HG03135 (cell line): ENCODE measurements around the gene MSANTD2.
A peak's percentile ranks its signal among the peaks of the same experiment; 100 is the strongest.

Experiments used
- ATAC-seq: cut with Tn5 transposase; IDR thresholded peaks from one replicate; pipeline ENCODE4 v1.9.1; 2021; ENCODE audit warnings: mild to moderate bottlenecking, moderate library complexity; ENCODE audit not compliant: unreplicated experiment

The MSANTD2 gene

DNA sequence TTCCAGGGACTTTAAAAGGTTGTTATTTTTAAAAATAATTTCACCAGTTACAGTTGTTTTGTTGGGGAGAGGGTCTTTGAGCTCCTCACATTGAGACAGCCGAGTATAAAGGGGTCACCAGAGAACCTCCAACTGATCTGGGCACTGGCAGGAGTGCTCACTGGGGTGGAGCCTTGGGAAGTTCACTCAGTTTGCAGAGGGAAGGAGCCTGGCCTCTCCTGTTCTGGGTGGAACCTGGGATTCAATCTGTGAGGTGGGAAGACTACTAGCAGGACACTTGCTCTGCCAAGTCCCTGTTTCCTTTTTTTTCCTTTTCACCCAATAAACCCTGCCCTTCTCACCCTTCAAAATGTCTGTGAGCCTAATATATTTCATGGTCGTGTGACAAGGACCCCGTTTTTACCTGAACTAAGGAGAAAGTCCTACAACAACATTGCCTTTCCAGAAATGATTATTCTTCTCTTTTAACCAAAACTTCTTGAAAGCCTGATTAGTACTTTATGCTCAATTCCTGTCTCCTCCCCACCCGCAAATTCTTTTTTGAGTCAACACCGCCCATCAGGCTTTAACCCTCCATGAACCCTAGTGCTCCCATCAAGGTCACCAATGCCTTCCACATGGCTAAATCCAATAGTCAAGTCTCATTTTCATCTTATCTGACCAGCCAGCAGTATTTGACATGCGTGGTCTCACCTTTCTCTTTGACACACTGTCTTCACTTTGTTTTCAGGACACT, 22.0 kb upstream of the MSANTD2 start:
- no peak for ATAC-seq

DNA sequence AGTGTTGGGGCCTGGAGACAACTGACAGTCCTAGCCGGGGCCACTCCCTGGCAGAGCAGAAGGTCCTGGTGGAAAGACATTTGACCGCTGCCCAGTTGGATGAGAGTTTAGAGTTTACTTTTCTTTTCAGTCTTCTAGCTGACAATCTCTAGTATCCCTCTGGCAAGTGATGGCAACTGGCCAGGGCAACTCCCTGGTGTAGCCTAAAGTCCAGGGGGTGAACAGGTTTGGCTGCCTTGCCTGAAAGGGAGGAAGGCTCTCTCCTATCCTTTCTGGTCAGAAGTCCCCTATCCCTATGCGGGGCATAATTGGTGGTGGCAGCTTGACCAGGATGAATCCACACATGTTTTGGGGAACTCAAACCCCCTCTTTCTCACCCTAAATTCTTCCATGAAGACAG, 16.8 kb upstream of the MSANTD2 start:
- ATAC-seq, result no peak

DNA sequence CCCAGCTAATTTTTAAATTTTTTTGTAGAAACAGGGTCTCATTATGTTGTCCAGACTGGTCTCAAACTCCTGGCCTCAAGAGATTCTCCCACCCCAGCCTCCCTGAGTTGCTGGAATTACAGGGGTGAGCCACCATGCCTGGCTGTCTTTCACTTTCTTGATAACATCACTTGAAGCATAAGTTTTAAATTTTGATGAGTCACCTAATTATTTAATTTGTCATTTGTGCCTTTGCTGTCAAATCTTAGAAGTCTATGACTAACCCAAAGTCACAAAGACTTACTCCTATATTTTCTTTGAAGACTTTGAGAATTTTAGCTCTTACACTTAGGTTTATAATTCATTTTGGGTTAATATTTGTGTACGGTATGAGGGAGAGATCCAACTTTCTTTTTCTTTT, 14.5 kb upstream of the MSANTD2 start:
- ATAC-seq, result no peak

DNA sequence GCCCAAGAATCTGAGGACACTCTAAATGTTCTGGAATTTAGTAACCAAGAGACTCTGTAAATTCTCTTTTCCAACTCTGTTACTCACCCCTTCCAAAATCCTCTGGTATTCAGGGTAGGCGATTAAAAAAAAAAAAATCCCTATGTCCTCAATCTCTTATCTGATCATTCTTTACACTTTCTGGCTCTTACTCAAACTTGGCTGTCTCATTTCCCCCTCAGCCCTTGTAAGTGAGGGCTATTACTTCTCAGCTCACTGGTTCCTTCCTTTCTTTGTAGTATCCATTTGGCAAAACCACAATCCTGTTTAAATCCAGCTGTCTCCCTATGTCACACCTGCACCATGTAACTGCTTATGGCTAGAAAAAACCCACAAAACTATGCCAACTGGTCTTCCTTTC, 12.7 kb upstream of the MSANTD2 start:
- ATAC-seq, result no peak

DNA sequence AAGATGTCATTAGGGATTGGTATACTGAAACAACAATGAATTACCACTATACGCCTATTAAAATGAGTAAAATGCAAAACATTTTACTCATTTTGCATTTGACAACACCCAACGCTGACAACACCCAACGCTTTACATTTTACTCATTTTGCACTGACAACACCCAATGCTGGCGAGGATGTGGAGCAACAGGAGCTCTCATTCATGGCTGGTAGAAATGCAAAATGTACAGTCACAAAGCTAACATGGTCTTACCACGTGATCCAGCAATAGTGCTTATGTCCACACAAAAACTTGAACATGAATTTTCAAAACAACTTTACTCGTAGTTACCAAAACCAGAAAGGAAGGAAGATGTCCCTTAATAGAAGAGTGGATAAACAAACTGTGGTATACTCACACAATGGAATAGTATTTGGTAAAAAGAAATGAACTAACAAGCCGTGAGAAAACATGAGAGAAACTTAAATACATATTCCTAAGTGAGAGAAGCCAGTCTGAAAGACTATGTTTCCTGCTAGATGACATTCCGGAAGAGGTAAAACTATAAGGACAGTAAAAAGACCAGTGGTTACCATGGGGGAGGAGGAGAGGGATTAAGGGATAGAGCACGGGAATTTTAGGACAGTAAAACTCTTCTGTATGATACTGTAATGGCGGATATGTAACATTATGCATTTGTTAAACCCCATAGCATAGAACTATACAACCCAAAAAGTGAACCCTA, 11.4 kb upstream of the MSANTD2 start:
- ATAC-seq, result no peak

DNA sequence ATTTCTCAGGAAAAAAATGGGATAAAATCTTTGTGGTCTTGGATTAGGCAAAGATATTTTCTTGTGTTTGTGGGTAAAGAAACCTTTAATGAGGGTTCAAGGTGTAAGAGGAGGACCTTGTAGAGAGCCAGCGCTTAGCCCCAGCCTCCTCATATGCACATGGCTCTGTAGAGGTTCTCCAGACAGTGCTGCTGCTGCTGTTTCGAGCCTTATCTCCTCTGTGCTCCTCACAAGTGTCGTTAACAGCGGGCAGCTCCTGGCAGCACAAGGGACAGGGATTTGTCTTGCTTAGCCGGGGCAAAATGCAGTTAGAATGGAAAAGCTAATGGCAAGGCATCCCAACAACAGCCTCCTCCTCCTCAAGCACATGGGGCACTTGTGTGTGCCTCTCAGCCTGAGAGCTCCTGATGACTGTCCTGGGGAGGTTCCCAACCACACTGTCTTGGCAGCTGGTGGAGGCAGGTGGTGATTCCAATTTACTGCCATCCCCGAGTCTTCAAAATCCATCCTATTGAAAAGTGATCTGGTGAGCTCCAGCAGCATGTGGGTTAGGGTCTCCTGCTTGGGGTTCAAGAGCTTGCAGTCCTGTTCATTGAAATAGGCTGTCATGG, 7.6 kb upstream of the MSANTD2 start:
- no peak for ATAC-seq

DNA sequence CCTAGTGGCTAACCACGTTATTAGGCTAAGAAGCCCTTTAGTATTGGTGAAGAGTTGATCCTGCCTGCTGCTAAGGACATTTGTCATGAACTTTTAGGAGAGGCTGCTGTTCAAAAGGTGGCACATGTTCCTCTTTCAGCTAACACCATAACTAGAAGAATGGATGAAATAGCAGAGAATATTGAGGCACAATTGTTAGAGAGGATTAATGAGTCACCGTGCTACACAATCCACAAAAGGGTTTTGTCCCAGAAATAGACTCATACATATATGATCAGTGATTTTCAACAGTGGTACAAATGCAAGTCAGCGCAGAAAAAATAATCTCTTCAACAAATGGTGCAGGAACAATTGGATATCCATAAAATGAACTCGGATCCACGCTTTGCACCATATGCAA, 7.0 kb upstream of the MSANTD2 start:
- ATAC-seq, result no peak

DNA sequence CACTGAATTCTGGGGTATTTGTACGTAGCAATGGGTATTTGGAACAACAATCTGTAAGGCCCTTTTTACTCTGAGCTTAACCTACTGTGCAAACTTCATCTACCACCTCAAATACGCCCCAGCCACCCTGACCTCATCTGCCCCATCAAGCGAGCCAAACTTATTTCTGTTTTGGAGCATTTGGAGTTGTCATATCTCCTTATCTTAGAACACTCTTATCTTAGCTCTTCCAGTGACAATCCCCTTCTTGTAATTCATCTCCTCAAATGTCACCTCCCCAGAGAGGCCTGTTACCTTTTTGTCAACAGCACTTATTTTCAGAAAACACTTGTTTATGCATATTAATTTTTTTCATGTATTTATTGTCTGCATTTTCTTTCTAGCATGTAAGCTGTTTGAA, 4.7 kb upstream of the MSANTD2 start:
- ATAC-seq, result no peak

DNA sequence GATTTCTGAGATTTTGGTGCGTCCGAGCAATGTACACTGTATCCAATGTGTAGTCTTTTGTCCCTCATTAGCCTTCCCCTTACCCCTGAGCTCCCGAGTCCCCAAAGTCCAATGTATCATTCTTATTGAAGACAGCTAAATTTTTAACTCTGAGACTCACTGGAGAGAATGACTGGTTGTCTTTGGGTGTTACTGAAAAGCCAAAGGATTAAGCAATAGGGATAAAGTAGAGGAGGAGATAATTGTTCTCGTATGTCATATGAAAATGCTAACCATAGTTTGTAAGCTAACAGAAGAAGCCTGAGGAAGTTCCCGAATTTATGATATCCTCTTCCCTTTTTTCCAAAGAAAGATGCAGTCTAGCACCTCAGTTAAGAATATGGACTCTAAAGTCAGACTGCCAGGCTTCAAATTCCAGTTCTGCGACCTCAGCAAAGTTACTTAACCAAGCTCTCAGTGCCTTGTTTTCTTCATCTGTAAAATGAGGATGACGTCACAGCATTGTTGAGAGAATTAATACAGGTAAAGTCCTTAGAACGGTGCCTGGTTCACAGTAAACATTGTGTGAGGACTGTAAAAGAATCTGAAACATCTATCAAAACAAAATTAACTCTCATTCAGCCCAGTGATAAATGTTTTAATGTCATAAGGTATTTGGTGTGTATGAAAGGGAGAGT, 1.6 kb upstream of the MSANTD2 start:
- no peak for ATAC-seq

DNA sequence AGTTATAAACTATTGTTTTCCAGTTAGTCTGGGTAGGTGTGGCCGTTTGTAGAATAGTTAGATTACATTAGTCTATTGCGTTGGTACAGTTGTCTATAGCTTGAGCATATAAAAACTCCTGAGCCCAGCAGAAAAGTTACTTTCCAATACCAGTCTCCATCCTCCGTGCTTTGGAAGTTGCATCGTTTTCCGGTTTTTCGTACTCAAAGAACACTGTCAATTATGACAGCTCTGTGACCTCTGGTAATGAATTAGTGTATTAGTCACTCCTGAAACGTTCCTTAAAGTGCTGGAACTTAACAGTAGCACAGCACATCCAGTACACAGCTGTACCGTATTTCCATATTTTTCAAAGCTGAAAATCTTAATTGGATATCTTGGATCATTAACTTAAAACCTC, 808 bp upstream of the MSANTD2 start:
- no peak for ATAC-seq

DNA sequence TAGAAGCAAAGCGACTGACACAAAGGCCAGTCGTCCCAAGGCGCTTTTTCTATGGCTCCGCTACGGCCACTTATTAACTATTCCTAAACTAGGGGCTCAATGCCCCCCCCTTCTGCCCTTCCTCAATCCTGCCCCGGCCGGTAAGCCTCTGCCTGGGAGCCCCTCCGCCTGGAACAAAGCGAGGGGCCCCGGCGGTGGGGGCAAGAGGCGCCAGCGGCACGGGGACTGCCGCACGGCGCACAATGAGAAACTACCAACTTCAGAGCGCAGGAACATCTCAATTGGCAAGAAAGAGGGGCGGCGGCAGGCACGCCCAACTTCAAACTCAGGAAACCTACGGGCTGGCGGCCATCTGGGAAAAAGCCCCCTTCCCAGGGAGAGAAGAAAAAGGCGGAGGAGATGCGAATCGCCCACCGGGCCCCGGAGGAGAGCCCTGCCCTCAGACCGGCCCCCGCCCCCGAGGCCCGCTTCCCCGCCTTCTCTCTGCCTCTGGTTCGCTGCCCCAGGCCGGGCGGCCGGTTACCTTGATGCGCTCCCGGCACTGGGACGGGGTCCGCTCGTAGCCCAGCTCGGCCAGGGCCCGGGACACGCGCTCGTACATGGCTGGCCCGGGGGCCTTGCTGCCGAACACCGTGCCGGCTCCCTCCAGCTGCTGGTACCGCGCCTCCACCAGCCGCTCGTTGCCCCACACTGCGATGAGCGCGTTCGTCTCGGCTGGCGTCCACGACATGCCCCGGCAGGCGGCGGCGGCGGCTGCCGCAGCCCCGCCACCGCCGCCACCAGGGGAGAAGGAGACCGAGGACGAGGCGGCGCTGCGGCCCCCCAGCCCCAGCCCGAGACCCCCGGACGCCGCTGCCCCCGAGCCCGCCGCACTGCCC, 619 bp downstream of the MSANTD2 start:
- peak; percentile 48 for ATAC-seq

DNA sequence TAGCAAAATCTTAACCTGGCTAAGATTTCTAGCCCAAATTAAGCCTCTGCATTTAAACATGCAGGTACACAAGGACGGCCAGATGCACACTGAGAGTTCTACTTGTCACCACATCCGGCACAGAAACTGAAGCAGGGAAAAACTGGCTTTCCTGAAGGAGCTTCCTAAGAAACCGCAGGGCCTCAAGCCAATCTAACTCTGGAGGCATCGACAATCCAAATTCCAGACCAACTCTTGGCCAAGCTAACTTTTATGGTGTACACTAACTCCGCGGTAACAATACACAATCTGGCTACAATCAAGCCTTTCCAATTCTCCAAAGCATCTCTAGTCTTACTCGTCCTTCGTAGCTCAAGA, 1.2 kb downstream of the MSANTD2 start:
- peak; percentile 22 for ATAC-seq

DNA sequence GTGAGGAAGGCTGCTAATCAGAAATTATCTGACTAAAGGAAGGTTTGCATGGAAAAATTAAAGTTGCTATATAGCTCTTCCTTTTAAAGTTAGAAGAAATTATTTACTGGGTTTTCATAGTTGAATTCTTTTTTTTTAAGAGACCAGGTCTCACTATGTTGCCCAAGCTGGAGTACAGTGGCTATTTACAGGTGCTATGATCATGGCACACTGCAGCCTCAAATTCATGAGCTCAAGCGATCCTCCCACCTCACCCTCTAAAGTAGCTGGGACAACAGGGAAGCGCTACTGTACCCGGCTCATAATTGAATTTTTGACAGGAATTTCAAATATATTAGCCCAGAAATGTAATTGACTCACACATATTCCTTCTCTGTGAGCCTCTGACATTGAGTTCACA, 3.9 kb downstream of the MSANTD2 start:
- no peak for ATAC-seq

DNA sequence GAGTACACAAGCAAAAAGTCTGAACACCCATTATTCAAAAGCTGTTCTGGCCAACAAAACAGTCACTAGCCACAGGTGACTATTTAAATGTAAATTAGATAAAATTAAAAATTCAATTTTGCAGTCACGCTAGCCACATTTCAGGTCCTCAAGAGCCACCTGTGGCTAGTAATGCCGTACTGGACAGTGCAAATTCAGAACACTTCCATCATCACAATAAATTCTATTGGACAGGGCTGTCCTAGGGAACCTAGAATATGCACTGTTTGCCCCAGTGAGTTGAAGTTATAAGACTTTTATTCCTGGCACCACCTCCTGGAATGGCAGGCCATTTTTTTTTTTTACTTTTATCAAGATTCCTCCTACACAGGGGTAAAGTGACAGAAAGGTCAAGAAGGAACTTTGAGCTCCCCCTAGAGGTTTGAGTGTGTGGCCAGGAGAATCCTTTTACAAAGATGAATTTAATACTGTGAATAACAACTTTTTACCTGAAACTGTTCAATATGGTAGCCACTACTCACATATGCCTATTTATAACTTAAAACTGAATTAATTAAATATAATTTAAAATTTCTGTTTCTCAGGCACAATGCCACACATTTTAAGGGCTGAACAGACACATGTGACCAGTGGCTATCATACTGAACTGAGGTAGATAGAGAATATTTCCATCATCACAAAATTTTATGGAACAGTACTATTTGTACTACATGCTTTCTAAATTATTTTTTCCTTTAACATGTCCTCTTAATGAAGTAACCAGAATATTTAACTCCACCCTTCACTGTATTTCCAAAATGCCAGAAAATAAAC, 6.5 kb downstream of the MSANTD2 start:
- ATAC-seq, result peak; percentile 50

DNA sequence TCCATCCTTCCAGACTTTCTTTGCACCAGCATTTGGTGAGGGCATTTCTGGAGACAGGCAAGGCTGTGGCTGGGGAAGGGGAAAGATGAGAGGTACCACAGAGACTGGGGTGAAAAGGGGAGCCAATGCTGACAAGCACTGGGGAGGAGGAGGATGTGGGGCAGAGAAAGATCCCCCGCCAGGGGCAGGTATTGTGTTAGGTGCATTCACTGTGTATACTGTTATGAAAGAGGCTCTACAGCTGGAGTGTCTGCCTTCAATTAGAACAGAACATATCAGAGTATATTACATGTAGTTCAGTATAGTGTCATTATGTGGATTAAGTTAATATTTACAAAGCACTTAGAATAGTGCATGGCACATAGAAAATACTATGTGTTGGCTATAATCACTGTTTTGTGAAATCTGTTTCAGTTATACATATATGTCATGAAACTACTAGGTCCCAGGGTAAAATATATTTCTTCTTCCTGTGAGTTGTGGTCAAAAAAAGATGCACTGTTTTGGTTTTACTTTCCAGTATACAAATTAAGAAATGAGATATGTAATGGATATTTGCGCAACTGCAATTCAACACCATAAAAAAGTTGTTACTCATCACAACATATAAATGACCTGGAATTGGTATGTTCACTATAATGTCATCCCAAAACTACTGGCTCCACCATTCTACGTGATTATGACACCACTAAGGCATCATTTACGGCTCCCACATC, 8.4 kb downstream of the MSANTD2 start:
- peak; percentile 90 for ATAC-seq

DNA sequence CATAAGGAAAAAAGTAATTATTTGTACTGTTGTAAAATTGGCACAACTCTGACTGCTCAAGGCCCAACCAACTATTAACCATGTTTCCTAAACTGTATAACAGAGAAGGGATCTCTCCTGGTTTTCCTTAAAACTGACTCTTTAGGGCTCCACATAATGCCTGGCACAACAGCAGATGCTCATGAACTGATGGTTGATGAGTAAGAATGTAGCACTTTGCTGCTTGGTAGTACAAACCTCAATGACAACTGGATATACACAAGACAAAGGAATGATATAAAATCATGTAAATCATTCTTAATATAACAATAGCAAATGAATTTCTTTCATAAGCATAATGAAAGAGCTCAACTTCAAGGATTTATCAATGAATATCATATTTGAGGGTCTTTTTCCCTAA, 11.7 kb downstream of the MSANTD2 start:
- ATAC-seq, result no peak

DNA sequence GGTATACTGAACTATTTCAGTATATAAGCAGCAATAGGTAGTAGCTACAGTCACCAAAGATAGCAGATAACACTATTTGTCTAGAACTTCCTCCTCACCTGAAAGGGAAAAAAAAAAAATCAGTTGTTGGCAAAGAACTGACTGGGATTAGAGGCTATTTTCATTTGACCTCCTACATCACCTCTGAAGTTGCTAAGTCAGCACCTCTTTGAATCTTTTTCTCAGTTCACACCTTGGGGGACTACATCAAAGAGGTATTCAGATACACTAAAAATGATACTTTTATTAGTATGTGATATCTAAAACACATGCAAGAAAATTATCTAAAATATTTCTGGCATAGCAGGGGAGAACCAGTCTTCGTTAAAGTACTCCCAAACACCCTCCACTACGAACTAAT, 16.2 kb downstream of the MSANTD2 start:
- no peak for ATAC-seq

DNA sequence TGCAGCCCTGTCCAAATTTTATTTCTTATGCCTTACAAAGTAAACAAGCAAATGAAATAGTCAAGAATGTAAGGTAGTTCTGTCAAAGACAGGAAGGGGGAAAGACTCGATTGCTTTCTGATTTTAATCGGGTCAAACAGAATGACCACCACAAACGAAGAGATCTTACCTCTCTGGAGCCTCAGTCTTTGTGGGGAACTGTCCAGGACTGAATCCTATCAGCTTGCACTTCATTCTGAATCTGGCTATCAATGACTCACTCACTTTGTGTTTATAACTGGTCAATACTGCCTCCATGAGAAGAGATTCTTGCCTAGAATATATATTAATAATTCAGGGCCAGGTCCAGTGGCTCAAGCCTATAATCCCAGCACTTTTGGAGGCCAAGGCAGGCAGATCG, 17.2 kb downstream of the MSANTD2 start:
- no peak for ATAC-seq

DNA sequence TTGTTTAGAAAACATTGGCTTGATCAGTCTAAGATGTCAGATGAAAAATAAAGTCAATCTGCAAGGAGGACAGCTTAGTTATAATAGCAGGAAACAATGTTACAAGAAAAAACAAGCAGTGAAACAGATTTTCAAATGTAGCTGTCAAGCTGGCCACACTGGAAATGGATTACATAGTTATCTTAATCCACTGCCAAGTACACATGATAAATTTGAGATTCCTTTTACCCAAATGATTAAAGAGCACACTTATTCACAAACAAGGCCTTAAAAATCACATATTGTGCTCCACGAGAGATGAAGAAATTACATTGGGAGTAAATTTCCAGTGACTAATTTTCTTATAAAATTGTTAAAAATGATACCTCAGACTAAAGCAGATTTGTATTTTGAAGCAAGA, 20.6 kb downstream of the MSANTD2 start:
- no peak for ATAC-seq
